ENCODE data around the gene RAD21L1. TPM values are rescaled to one million over a fixed set of nuclear protein-coding genes. Genes with fewer than 3 reads are reported as not detected.

RAD21L1 gene
- total RNA-seq, 1 experiment from 2014 or later, result not detected

- Mint-ChIP-seq H3K4me1 (ENCODE audit: low read depth, unreplicated experiment) (peaks cover 9% of the 10 kb centered on the region), H3K9me3 (ENCODE audit: low read depth, unreplicated experiment) (no peaks in the 10 kb centered on the region), H3K27ac (ENCODE audit: unreplicated experiment) (no peak overlapping the region), H3K27me3 (ENCODE audit: unreplicated experiment) (peaks cover 13% of the 10 kb centered on the region), H3K36me3 (ENCODE audit: insufficient read depth, unreplicated experiment) (peaks cover 14% of the 10 kb centered on the region), H3K4me3 (ENCODE audit: low read depth, unreplicated experiment) (no peak overlapping the region)
- CTCF ChIA-PET, result no interaction called here
- TF ChIP-seq CTCF (IDR thresholded peaks at IDR 0.05; ENCODE audit: unreplicated experiment), result no peak
- DNase-seq, result no peak
- BruUV-seq (replicated peaks), result no TSS peak
- intact Hi-C loops (cut with micrococcal nuclease; ENCODE audit: unreplicated experiment), result no loop called here
These were observed 71.1 kb downstream of the RAD21L1 start for GRCh38 chr20:1296922-1297321.

- CTCF ChIA-PET, result no interaction called here
- intact Hi-C loops (cut with micrococcal nuclease; ENCODE audit: unreplicated experiment), result no loop called here
- TF ChIP-seq CTCF (IDR thresholded peaks at IDR 0.05; ENCODE audit: unreplicated experiment), result no peak
These were observed 71.6 kb downstream of the RAD21L1 start for GRCh38 chr20:1297486-1297885.

GRCh38 chr20:1298166-1298565 is 72.3 kb downstream of the RAD21L1 start:
- H3K4me3 Mint-ChIP-seq (ENCODE audit: low read depth, unreplicated experiment), result no peak overlapping the region

More at GRCh38 chr20:1297486-1297885, 71.6 kb downstream of the RAD21L1 start:
- BruUV-seq (replicated peaks), result no TSS peak
- H3K36me3 Mint-ChIP-seq (ENCODE audit: insufficient read depth, unreplicated experiment), result peaks cover 12% of the 10 kb centered on the region
- no peak for DNase-seq
- no peaks in the 10 kb centered on the region for H3K9me3 Mint-ChIP-seq (ENCODE audit: low read depth, unreplicated experiment)
- H3K27ac Mint-ChIP-seq (ENCODE audit: unreplicated experiment), result no peak overlapping the region
- peaks cover 8% of the 10 kb centered on the region for H3K27me3 Mint-ChIP-seq (ENCODE audit: unreplicated experiment)
- peaks cover 9% of the 10 kb centered on the region for H3K4me1 Mint-ChIP-seq (ENCODE audit: low read depth, unreplicated experiment)
- no peak overlapping the region for H3K4me3 Mint-ChIP-seq (ENCODE audit: low read depth, unreplicated experiment)

GRCh38 chr20:1298888-1299511 is 73.2 kb downstream of the RAD21L1 start:
- peaks cover 8% of the 10 kb centered on the region for H3K36me3 Mint-ChIP-seq (ENCODE audit: insufficient read depth, unreplicated experiment)

More at GRCh38 chr20:1298166-1298565, 72.3 kb downstream of the RAD21L1 start:
- no peak for DNase-seq
- H3K27ac Mint-ChIP-seq (ENCODE audit: unreplicated experiment), result no peak overlapping the region
- H3K27me3 Mint-ChIP-seq (ENCODE audit: unreplicated experiment), result peaks cover 1% of the 10 kb centered on the region
- no peak for TF ChIP-seq CTCF (IDR thresholded peaks at IDR 0.05; ENCODE audit: unreplicated experiment)
- peaks cover 8% of the 10 kb centered on the region for H3K36me3 Mint-ChIP-seq (ENCODE audit: insufficient read depth, unreplicated experiment)
- intact Hi-C loops (cut with micrococcal nuclease; ENCODE audit: unreplicated experiment), result no loop called here
- no peaks in the 10 kb centered on the region for H3K9me3 Mint-ChIP-seq (ENCODE audit: low read depth, unreplicated experiment)
- H3K4me1 Mint-ChIP-seq (ENCODE audit: low read depth, unreplicated experiment), result peaks cover 9% of the 10 kb centered on the region
- CTCF ChIA-PET, result no interaction called here
- BruUV-seq (replicated peaks), result no TSS peak

More at GRCh38 chr20:1298888-1299511, 73.2 kb downstream of the RAD21L1 start:
- Mint-ChIP-seq H3K27me3 (ENCODE audit: unreplicated experiment) (no peaks in the 10 kb centered on the region), H3K4me1 (ENCODE audit: low read depth, unreplicated experiment) (peaks cover 9% of the 10 kb centered on the region), H3K27ac (ENCODE audit: unreplicated experiment) (no peak overlapping the region), H3K4me3 (ENCODE audit: low read depth, unreplicated experiment) (no peak overlapping the region), H3K9me3 (ENCODE audit: low read depth, unreplicated experiment) (no peaks in the 10 kb centered on the region)
- CTCF ChIA-PET, result no interaction called here
- no peak for TF ChIP-seq CTCF (IDR thresholded peaks at IDR 0.05; ENCODE audit: unreplicated experiment)
- BruUV-seq (replicated peaks), result no TSS peak
- intact Hi-C loops (cut with micrococcal nuclease; ENCODE audit: unreplicated experiment), result no loop called here
- no peak for DNase-seq

All from Calu3 (cell line).